Left hindlimb (tissue), 1 donor: ENCODE data around the gene FBXW11.
"Not testable (repeated sequence)": the region's sequence is repeated elsewhere in the genome, so short reads cannot be mapped to it uniquely, and the experiment has no call there.

Source experiments
- DNase-seq: peaks from one replicate; pipeline ENCODE4 v3.0.0-alpha.2; 2018

Gene FBXW11

GRCh38 chr5:172006321-172007174, at the start of gene FBXW11:
FBXW11 (minus strand) TSS chr5:172006638; CDS start chr5:172006502, 136 bp downstream.
- peak; percentile 97 for DNase-seq

DNA sequence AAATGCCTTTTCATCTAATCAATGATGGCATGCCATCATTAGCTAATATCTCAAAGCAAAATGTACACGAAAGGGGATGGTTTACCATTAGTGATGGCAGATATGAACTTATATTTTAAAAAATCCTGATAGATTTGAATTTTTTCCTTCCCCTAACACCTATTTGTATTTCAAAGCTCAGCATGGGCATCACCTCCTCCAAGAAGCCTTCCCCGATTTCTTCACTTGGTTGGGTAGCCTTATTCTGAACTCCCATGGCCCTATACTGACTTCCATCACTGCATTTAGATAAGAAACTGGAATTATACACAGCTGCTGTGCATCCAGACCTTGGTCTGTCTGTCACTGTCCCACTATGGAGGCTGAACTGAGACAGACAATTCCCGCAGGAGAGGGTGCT, 49.6 kb upstream of the FBXW11 start:
- no peak for DNase-seq

DNA sequence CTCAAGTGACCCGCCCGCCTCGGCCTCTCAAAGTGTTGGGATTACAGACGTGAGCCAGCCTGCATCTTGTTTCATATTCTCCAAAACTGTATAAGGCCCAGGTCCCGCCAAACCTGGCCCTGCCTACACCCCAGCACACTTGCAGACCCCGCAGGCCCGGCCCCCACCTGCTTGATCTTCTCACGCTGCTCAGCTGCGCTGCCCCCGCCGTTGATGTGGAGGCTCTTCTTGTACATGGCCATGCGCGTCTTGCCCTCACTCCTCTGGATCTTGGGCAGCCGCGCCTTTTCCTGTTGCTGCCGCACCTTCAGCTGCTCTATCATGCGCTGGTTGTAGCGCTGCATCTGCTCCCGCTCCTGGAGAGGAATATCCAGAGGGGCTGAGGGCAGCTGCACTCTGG, 49.0 kb upstream of the FBXW11 start:
- no peak for DNase-seq

DNA sequence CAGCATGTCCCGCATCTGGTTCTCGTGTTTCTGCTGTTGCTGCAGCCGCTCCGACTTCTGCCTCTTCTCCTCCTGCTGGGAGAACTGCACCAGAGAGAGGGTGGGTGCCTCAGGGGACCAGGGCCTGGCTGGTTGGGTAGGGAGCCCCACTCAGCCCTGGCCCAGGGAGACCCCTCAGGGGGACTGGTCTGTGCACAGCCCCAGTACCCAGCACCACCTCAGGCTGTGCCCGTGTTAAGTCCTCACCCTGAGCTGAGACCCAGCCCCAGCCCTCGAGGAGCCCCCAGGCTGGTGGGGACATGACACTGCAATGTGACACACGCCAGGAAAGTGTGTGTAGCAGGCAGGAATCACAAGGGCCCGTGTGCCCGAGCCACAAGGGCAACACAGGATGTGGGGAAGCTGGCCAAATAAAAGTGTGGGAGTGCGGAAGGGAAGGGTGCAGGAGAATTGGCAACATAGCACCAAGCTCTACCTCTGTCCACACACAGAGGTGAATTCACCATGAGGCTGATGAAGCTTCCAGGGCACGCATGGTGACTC, 48.2 kb upstream of the FBXW11 start:
- DNase-seq = no peak

GRCh38 chr5:172052450-172053236, 46.2 kb upstream of the FBXW11 start:
- DNase-seq = no peak

- no peak for DNase-seq
Measured at GRCh38 chr5:172051643-172052339, 45.4 kb upstream of the FBXW11 start.

DNA sequence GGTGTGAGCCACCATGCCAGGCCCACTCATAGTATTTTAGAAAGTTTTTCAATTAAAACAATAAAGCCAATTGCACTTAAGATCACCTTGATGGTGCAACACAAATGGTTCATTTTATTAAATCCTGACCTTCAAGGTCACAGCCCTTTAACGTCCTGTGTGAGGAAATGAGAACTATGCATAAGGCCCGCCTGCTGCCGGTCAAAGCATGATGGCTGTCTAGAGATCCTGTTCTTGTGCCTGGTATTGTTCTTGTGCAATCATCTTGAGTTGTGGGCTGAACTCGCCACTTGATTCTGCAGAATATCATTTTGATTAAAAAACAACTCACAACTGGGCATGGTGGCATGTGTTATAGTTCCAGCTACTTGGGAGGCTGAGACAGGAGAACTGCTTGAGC, 43.6 kb upstream of the FBXW11 start:
- no peak for DNase-seq

DNA sequence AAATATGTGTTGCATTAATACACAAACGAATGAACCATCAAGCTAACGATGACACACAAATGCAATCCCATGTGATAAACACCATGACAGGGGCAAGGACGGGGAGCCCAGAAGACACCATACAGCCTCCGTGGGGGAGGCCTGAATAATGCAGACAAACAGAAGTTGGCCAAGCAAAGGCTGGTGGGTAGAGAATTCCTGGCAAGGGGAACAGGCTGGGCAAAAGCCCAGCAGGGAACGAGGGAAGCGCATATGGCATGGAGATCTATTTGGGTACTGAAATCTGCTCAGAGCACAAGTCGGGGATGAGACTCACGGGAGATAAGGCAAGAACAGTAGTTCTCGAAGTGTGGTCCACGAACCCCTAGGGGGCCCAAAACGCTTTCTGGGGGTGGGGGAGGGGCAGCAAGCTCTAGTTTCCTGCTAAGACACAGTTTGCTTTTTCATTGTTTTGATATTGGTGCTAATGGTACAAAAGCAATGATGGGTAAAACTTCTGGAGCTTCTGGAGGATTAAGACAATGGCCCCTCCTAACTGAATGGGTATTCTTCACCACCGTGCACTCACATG, 42.9 kb upstream of the FBXW11 start:
- no peak for DNase-seq

DNA sequence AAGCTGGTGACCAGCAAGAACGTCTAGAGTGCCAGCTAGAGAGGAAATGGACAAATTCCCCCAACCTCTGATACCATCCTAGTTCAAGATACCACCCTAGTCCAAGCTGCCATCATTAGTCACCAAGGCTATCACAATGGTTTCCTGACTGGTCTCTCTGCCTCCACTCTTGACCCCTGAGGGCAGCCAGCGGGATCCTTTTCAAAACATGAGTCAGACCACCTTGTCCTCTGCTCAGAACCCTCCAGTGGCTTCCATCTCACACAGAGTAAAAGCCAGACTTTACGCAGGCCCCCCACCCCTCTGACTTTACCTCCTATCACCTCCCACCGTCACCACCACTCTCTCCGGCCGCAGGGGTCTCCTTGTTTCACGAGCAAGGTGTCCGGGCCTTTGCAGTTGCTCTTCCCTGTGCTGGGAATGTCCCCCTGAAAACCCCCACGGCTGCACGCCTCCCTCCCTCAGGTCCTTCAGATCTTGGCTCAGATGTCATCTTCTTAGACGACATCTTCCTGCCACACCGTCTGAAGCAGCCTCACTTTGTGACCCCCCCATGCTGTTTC, 42.2 kb upstream of the FBXW11 start:
- no peak for DNase-seq

GRCh38 chr5:172048170-172048422, 41.7 kb upstream of the FBXW11 start:
- no peak for DNase-seq

DNA sequence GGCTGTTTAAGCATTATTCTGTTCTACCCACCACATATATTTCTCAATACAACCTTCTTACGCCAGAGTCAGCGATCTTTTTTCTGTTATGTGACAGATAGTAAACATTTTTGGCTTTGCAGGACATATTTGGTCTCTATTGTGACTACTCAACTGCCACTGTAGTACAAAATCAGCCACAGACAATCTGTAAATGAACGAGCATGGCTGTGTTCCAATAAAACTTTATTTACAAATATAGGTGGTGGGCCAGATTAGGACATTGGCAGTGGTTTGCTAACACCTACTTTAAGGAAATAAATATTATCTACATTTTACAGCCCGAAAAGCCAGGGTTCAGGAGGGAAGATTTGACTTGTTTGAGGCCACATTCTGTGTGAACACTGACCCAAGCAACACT, 40.2 kb upstream of the FBXW11 start:
- no peak for DNase-seq

DNA sequence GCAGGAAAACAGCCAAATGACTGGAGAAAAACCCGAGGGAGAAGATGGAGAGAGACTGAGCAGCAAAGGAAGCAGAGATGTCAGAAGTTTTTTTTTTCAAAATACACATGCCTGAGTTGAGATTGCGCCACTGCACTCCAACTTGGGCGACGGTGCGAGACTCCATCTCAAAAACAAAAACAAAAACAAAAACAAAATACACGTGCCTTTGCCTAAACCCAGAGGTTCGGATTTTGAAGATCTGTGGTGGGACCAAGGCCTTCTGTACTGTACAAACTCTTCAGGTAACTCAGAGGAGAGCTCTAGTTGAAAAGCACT, 38.8 kb upstream of the FBXW11 start:
- no peak for DNase-seq

GRCh38 chr5:172044631-172045314, 38.3 kb upstream of the FBXW11 start:
- no peak for DNase-seq

DNA sequence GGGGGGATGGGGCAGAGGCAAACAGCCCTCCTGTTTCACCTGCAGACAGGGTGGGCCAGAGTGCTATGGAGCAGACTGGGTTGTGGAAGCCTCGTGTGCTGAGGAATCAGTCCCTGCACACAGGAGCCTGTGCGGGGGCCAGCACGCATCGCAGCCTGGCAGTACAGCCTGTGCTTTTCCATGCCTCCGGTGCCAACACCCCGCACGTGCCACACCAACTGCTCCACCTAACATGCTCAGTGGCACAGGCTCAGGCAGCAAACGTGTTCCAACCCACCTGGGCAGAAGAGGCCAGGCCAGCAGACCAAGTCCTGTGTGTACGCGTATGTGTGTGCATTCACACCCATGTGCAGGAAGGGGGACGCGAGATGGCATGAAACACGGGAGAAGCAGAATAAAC, 37.4 kb upstream of the FBXW11 start:
- no peak for DNase-seq

- DNase-seq = no peak
Measured at GRCh38 chr5:172042183-172042582, 35.7 kb upstream of the FBXW11 start.

- DNase-seq = no peak
Measured at GRCh38 chr5:172038167-172038566, 31.7 kb upstream of the FBXW11 start.

- no peak for DNase-seq
Measured at GRCh38 chr5:172035049-172035448, 28.6 kb upstream of the FBXW11 start.

DNA sequence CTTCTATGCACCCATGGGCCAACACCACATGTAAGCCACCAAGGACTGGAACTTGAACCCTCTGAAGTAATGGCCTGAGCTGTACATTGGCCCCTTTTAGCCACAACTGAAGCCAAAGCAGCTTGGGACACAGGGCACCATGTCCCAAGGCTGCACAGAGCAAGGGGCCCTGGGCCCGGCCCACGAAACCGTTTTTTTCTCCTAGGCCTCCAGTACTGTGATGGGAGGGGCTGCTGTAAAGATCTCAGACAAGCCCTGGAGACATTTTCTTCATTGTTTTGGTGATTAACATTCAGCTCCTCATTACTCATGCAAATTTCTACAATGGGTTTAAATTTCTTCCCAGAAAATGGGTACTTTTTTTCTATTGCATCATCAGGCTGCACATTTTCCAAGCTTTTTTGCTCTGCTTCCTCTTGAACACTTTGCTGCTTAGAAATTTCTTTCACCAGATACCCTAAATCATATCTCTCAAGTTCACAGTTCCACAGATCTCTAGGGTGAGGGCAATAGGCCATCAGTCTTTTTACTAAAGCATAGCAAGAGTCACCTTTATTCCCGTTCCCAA, 25.5 kb upstream of the FBXW11 start:
- no peak for DNase-seq

DNA sequence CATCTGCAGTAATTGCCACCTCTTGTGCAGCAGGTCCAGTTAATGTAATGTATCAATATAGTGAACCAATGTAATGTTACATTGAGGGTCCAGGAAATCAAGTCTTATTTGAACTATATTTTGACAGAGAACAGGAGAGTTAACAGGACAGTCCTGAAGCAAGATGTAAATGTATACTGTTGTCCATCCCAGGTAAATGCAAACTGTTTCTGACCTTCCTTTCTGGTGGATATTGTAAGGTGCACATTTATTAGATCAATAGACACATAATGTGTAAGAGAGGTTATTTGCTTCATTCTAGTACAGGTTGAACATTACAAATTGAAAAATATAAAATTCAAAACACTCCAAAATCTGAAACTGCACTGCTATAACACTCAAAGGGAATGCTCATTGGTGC, 23.4 kb upstream of the FBXW11 start:
- DNase-seq = no peak

GRCh38 chr5:172028167-172028566, 21.7 kb upstream of the FBXW11 start:
- DNase-seq = no peak

DNA sequence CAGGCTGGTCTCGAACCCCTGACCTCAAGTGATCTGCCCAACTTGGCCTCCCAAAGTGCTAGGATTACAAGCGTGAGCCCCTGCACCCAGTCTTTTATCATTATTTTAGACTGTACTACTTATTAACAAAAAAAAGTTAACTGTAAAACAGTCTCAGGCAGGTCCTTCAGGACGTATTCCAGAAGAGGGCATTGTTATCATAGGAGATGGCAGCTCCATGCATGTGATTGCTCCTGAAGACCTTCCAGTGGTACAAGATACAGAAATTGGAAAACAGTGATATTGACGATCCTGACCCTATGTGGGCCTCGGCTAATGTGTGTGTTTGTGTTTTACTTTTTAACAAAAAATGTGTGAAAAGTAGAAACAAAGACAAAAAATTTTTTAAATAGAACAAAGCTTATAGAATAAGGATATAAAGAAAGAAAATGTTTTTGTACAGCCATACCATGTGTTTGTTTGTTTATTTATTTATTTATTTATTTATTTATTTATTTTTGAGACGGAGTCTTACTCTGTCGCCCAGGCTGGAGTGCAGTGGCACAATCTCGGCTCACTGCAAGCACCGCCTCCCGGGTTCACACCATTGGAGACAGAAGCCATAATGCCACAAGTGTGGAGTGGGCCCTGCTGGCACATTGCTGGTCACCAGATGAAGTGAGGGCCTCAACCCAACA, 13.8 kb upstream of the FBXW11 start:
- not testable (repeated sequence) for DNase-seq
